ENCODE data around the gene EFCAB6. TPM values are rescaled to one million over a fixed set of nuclear protein-coding genes. Genes with fewer than 3 reads are reported as not detected.

EFCAB6 gene
- total RNA-seq, 2 experiments from 2014 or later = 0.13 TPM; not detected in 1

- no peak overlapping the region for H3K4me2 ChIP-seq (ENCODE audit: low read length)
- no peaks in the 10 kb centered on the region for H3K9me3 ChIP-seq (ENCODE audit: low read length)
- no peaks in the 10 kb centered on the region for H3K4me1 ChIP-seq (ENCODE audit: insufficient read depth, low read length, poor library complexity, severe bottlenecking)
- no TSS peak for BruUV-seq (replicated peaks)
- H3K9me2 ChIP-seq (ENCODE audit: insufficient read depth, low read length) = no peaks in the 10 kb centered on the region
- intact Hi-C loops (cut with micrococcal nuclease; ENCODE audit: unreplicated experiment) = no loop called here
- H4K20me1 ChIP-seq (ENCODE audit: insufficient read depth, low read length) = no peaks in the 10 kb centered on the region
- ChIA-PET POLR2A (no interaction called here), CTCF (ENCODE audit: unreplicated experiment) (no interaction called here)
- H3K79me2 ChIP-seq (ENCODE audit: insufficient read depth, low read depth, low read length) = no peaks in the 10 kb centered on the region
- no peak overlapping the region for H3K27ac ChIP-seq (ENCODE audit: low read depth, low read length, poor library complexity, severe bottlenecking)
- H3K36me3 ChIP-seq (ENCODE audit: insufficient read depth, low read length) = no peaks in the 10 kb centered on the region
- H3K4me3 ChIP-seq (ENCODE audit: low read depth, low read length, poor library complexity, severe bottlenecking) = no peak overlapping the region
- no peak overlapping the region for H2AFZ ChIP-seq (ENCODE audit: low read length)
- TF ChIP-seq EZH2phosphoT487 (IDR thresholded peaks at IDR 0.05; ENCODE audit: borderline replicate concordance, low read depth, low read length) = no peak
- TF ChIP-seq CTCF (conservative IDR thresholded peaks at IDR 0.05; ENCODE audit: low read length) = no peak
- DNase-seq (ENCODE audit: low spot score) = peak; percentile 4
Observed at GRCh38 chr22:43510281-43511070, 301.6 kb downstream of the EFCAB6 start.

- TF ChIP-seq EZH2phosphoT487 (IDR thresholded peaks at IDR 0.05; ENCODE audit: borderline replicate concordance, low read depth, low read length) = no peak
- Histone ChIP-seq H3K4me3 (ENCODE audit: low read depth, low read length, poor library complexity, severe bottlenecking) (no peak overlapping the region), H3K4me1 (ENCODE audit: insufficient read depth, low read length, poor library complexity, severe bottlenecking) (no peaks in the 10 kb centered on the region), H3K9me2 (ENCODE audit: insufficient read depth, low read length) (no peaks in the 10 kb centered on the region), H3K27ac (ENCODE audit: low read depth, low read length, poor library complexity, severe bottlenecking) (no peak overlapping the region), H3K4me2 (ENCODE audit: low read length) (no peak overlapping the region), H2AFZ (ENCODE audit: low read length) (no peak overlapping the region), H4K20me1 (ENCODE audit: insufficient read depth, low read length) (no peaks in the 10 kb centered on the region), H3K79me2 (ENCODE audit: insufficient read depth, low read depth, low read length) (no peaks in the 10 kb centered on the region), H3K9me3 (ENCODE audit: low read length) (no peaks in the 10 kb centered on the region), H3K36me3 (ENCODE audit: insufficient read depth, low read length) (no peaks in the 10 kb centered on the region)
- BruUV-seq (replicated peaks) = no TSS peak
- intact Hi-C loops (cut with micrococcal nuclease; ENCODE audit: unreplicated experiment) = no loop called here
- no peak for DNase-seq (ENCODE audit: low spot score)
- ChIA-PET POLR2A (interaction anchor here (0.6 to 0.7 kb wide), 2 partner anchors 10 to 1809 kb away, joined by 4 to 5 read pairs; no protein-coding TSS in a partner anchor), CTCF (ENCODE audit: unreplicated experiment) (no interaction called here)
Observed at GRCh38 chr22:43509337-43509736, 302.8 kb downstream of the EFCAB6 start.

GRCh38 chr22:43508489-43508888 lies 303.6 kb downstream of the EFCAB6 start:
- DNase-seq (ENCODE audit: low spot score) = no peak
- POLR2A ChIA-PET = no interaction called here
- BruUV-seq (replicated peaks) = no TSS peak

More at GRCh38 chr22:43508489-43508888, 303.6 kb downstream of the EFCAB6 start:
- H3K4me3 ChIP-seq (ENCODE audit: low read depth, low read length, poor library complexity, severe bottlenecking) = no peak overlapping the region
- H3K4me2 ChIP-seq (ENCODE audit: low read length) = no peak overlapping the region
- intact Hi-C loops (cut with micrococcal nuclease; ENCODE audit: unreplicated experiment) = no loop called here
- H3K9me2 ChIP-seq (ENCODE audit: insufficient read depth, low read length) = no peaks in the 10 kb centered on the region
- no peak overlapping the region for H2AFZ ChIP-seq (ENCODE audit: low read length)
- no peaks in the 10 kb centered on the region for H3K4me1 ChIP-seq (ENCODE audit: insufficient read depth, low read length, poor library complexity, severe bottlenecking)
- CTCF ChIA-PET (ENCODE audit: unreplicated experiment) = no interaction called here
- no peaks in the 10 kb centered on the region for H3K79me2 ChIP-seq (ENCODE audit: insufficient read depth, low read depth, low read length)
- TF ChIP-seq CTCF (conservative IDR thresholded peaks at IDR 0.05; ENCODE audit: low read length) = no peak
- TF ChIP-seq EZH2phosphoT487 (IDR thresholded peaks at IDR 0.05; ENCODE audit: borderline replicate concordance, low read depth, low read length) = no peak
- no peaks in the 10 kb centered on the region for H4K20me1 ChIP-seq (ENCODE audit: insufficient read depth, low read length)
- no peaks in the 10 kb centered on the region for H3K9me3 ChIP-seq (ENCODE audit: low read length)
- no peak overlapping the region for H3K27ac ChIP-seq (ENCODE audit: low read depth, low read length, poor library complexity, severe bottlenecking)
- no peaks in the 10 kb centered on the region for H3K36me3 ChIP-seq (ENCODE audit: insufficient read depth, low read length)
